PC-3 (cell line): ENCODE data around the gene HTR1E. TPM values are rescaled to one million over a fixed set of nuclear protein-coding genes. Genes with fewer than 3 reads are reported as not detected.

Experiments used
- total RNA-seq: library from RNA; depleted of rRNA; stranded (reverse); fragments of >200 nt; gene quantifications from 2 replicates; pipeline ENCODE4 v1.2.3, GENCODE V29; 2014; rRNA removed

HTR1E gene
- total RNA-seq, 1 experiment from 2014 or later = not detected

Other genes with a start within 250 kb of the HTR1E start
- not detected in 2 replicates for gene CGA, start 157.6 kb downstream of the HTR1E start, total RNA-seq
- gene ZNF292, start 218.0 kb downstream of the HTR1E start, total RNA-seq = 8.9 and 16.9 TPM in 2 replicates